T-helper 2 cell treated with Interferon-gamma antibody and Interleukin-4, amounts not matched to agents 5 μg/mL and 100 μg/mL, for 36 hours (primary cell): ENCODE measurements around the gene GLTPD2.

Experiments
- DNase-seq: peaks from one replicate; pipeline ENCODE4 v3.0.0; 2021; ENCODE audit warnings: low spot score
- H3K27ac Mint-ChIP-seq: one replicate; pipeline ENCODE4 v1.8.0; 2021; ENCODE audit warnings: mild to moderate bottlenecking, mixed read lengths
- H3K27me3 Mint-ChIP-seq: one replicate; pipeline ENCODE4 v1.8.0; 2021; ENCODE audit warnings: low read depth, mixed read lengths
- H3K36me3 Mint-ChIP-seq: one replicate; pipeline ENCODE4 v1.8.0; 2021; ENCODE audit warnings: low read depth, mixed read lengths
- H3K4me1 Mint-ChIP-seq: one replicate; pipeline ENCODE4 v1.8.0; 2021; ENCODE audit warnings: low read depth, mixed read lengths
- H3K4me3 Mint-ChIP-seq: one replicate; pipeline ENCODE4 v1.8.0; 2022; ENCODE audit warnings: mild to moderate bottlenecking, moderate library complexity, mixed read lengths
- H3K9me3 Mint-ChIP-seq: one replicate; pipeline ENCODE4 v1.8.0; 2021; ENCODE audit warnings: mixed read lengths

GLTPD2 gene

GRCh38 chr17:4751932-4752331, 36.8 kb upstream of the GLTPD2 start:
- Mint-ChIP-seq H3K4me3 (no peak overlapping the region), H3K4me1 (peaks cover 7% of the 10 kb centered on the region), H3K36me3 (no peaks in the 10 kb centered on the region), H3K27me3 (peaks cover 42% of the 10 kb centered on the region), H3K27ac (no peak overlapping the region), H3K9me3 (no peaks in the 10 kb centered on the region)
- DNase-seq: no peak

- Mint-ChIP-seq H3K27ac (no peak overlapping the region), H3K27me3 (peaks cover 41% of the 10 kb centered on the region), H3K4me1 (peaks cover 1% of the 10 kb centered on the region), H3K4me3 (no peak overlapping the region), H3K9me3 (no peaks in the 10 kb centered on the region), H3K36me3 (no peaks in the 10 kb centered on the region)
- no peak for DNase-seq
Measured at GRCh38 chr17:4753392-4753791, 35.4 kb upstream of the GLTPD2 start.

- H3K4me1 Mint-ChIP-seq: no peaks in the 10 kb centered on the region
- no peak overlapping the region for H3K27ac Mint-ChIP-seq
- no peak overlapping the region for H3K4me3 Mint-ChIP-seq
- DNase-seq: no peak
- no peaks in the 10 kb centered on the region for H3K9me3 Mint-ChIP-seq
- peaks cover 15% of the 10 kb centered on the region for H3K27me3 Mint-ChIP-seq
- no peaks in the 10 kb centered on the region for H3K36me3 Mint-ChIP-seq
Measured at GRCh38 chr17:4759776-4760236, 29.0 kb upstream of the GLTPD2 start.

- peaks cover 6% of the 10 kb centered on the region for H3K27me3 Mint-ChIP-seq
- H3K4me1 Mint-ChIP-seq: no peaks in the 10 kb centered on the region
- no peak for DNase-seq
- no peaks in the 10 kb centered on the region for H3K9me3 Mint-ChIP-seq
- H3K4me3 Mint-ChIP-seq: no peak overlapping the region
- no peak overlapping the region for H3K27ac Mint-ChIP-seq
- no peaks in the 10 kb centered on the region for H3K36me3 Mint-ChIP-seq
Measured at GRCh38 chr17:4764595-4764994, 24.2 kb upstream of the GLTPD2 start.

GRCh38 chr17:4766201-4766600, 22.6 kb upstream of the GLTPD2 start:
- no peak for DNase-seq

GRCh38 chr17:4766723-4767122, 22.0 kb upstream of the GLTPD2 start:
- Mint-ChIP-seq H3K36me3 (no peaks in the 10 kb centered on the region), H3K27ac (no peak overlapping the region), H3K27me3 (peaks cover 8% of the 10 kb centered on the region), H3K4me1 (peaks cover 6% of the 10 kb centered on the region), H3K9me3 (no peaks in the 10 kb centered on the region), H3K4me3 (no peak overlapping the region)
- no peak for DNase-seq

More at GRCh38 chr17:4766201-4766600, 22.6 kb upstream of the GLTPD2 start:
- Mint-ChIP-seq H3K36me3 (no peaks in the 10 kb centered on the region), H3K27me3 (peaks cover 8% of the 10 kb centered on the region), H3K9me3 (no peaks in the 10 kb centered on the region), H3K4me3 (no peak overlapping the region), H3K4me1 (peaks cover 2% of the 10 kb centered on the region), H3K27ac (no peak overlapping the region)

- no peak overlapping the region for H3K27ac Mint-ChIP-seq
- no peak for DNase-seq
Measured at GRCh38 chr17:4768298-4768697, 20.5 kb upstream of the GLTPD2 start.

GRCh38 chr17:4769628-4770027, 19.1 kb upstream of the GLTPD2 start:
- no peaks in the 10 kb centered on the region for H3K36me3 Mint-ChIP-seq
- H3K4me1 Mint-ChIP-seq: peaks cover 10% of the 10 kb centered on the region
- no peak for DNase-seq
- no peak overlapping the region for H3K27ac Mint-ChIP-seq
- no peaks in the 10 kb centered on the region for H3K9me3 Mint-ChIP-seq
- no peak overlapping the region for H3K4me3 Mint-ChIP-seq
- H3K27me3 Mint-ChIP-seq: peaks cover 10% of the 10 kb centered on the region

More at GRCh38 chr17:4768298-4768697, 20.5 kb upstream of the GLTPD2 start:
- no peak overlapping the region for H3K4me3 Mint-ChIP-seq
- peaks cover 10% of the 10 kb centered on the region for H3K4me1 Mint-ChIP-seq
- H3K27me3 Mint-ChIP-seq: peaks cover 5% of the 10 kb centered on the region
- H3K36me3 Mint-ChIP-seq: no peaks in the 10 kb centered on the region
- no peaks in the 10 kb centered on the region for H3K9me3 Mint-ChIP-seq

- Mint-ChIP-seq H3K27me3 (peaks cover 10% of the 10 kb centered on the region), H3K4me3 (peak within 1 kb of the TSS; percentile 21), H3K27ac (peak within 1 kb of the TSS; percentile 3)
Measured at GRCh38 chr17:4771519-4772234, 17.1 kb upstream of the GLTPD2 start, which contains the start of gene TM4SF5. TSS of gene TM4SF5 (plus strand) at chr17:4771886. CDS start at chr17:4771923, 37 bp downstream.

GRCh38 chr17:4772235-4772613, 16.5 kb upstream of the GLTPD2 start:
- peaks cover 10% of the 10 kb centered on the region for H3K4me1 Mint-ChIP-seq
- H3K9me3 Mint-ChIP-seq: no peaks in the 10 kb centered on the region
- peaks cover 10% of the 10 kb centered on the region for H3K27me3 Mint-ChIP-seq
- no peak for DNase-seq
- H3K4me3 Mint-ChIP-seq: no peak overlapping the region
- no peaks in the 10 kb centered on the region for H3K36me3 Mint-ChIP-seq
- H3K27ac Mint-ChIP-seq: no peak overlapping the region

More at GRCh38 chr17:4771519-4772234, 17.1 kb upstream of the GLTPD2 start, which contains the start of gene TM4SF5:
- Mint-ChIP-seq H3K9me3 (no peaks in the 10 kb centered on the region), H3K4me1 (peaks cover 10% of the 10 kb centered on the region), H3K36me3 (no peaks in the 10 kb centered on the region)
- no peak for DNase-seq

GRCh38 chr17:4777969-4778760, 10.6 kb upstream of the GLTPD2 start:
- Mint-ChIP-seq H3K27ac (no peak overlapping the region), H3K36me3 (no peaks in the 10 kb centered on the region), H3K27me3 (peaks cover 29% of the 10 kb centered on the region), H3K9me3 (no peaks in the 10 kb centered on the region), H3K4me3 (no peak overlapping the region), H3K4me1 (peaks cover 1% of the 10 kb centered on the region)
- no peak for DNase-seq

GRCh38 chr17:4780325-4780955, 8.3 kb upstream of the GLTPD2 start:
- Mint-ChIP-seq H3K27me3 (peaks cover 45% of the 10 kb centered on the region), H3K4me1 (peaks cover 3% of the 10 kb centered on the region), H3K27ac (no peak overlapping the region), H3K36me3 (no peaks in the 10 kb centered on the region), H3K4me3 (no peak overlapping the region), H3K9me3 (no peaks in the 10 kb centered on the region)
- DNase-seq: no peak

- Mint-ChIP-seq H3K27ac (no peak overlapping the region), H3K4me3 (no peak overlapping the region), H3K27me3 (peaks cover 66% of the 10 kb centered on the region), H3K36me3 (no peaks in the 10 kb centered on the region), H3K9me3 (no peaks in the 10 kb centered on the region), H3K4me1 (peaks cover 15% of the 10 kb centered on the region)
- no peak for DNase-seq
Measured at GRCh38 chr17:4782652-4783051, 6.1 kb upstream of the GLTPD2 start.
